HG03342 (cell line): Measurements from ENCODE around the gene GATA5.

Source experiments
- ATAC-seq: cut with Tn5 transposase; IDR thresholded peaks from one replicate; pipeline ENCODE4 v1.9.1; 2021; ENCODE audit warnings: mild to moderate bottlenecking, moderate library complexity; ENCODE audit not compliant: unreplicated experiment

The GATA5 gene

DNA sequence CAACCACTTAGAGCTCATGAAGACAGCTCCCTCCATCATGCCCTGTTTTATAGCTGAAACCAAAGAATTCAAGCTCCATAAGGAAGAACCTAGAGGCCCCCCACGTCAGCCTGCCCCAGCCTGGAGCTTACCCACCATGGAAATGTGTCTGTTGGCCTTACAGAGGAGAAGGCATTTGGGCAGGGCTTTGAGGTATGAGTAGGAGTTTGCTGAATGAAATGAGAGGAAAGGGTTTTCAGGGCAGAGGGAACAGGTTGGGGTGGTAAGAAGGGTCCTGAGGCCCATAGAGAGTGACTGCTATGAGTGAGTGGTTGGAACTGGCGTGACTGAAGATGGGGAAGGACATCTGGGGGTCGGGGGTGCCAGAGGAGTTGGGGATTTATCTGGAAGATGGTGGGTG lies 12.7 kb upstream of the GATA5 start:
- ATAC-seq = no peak

DNA sequence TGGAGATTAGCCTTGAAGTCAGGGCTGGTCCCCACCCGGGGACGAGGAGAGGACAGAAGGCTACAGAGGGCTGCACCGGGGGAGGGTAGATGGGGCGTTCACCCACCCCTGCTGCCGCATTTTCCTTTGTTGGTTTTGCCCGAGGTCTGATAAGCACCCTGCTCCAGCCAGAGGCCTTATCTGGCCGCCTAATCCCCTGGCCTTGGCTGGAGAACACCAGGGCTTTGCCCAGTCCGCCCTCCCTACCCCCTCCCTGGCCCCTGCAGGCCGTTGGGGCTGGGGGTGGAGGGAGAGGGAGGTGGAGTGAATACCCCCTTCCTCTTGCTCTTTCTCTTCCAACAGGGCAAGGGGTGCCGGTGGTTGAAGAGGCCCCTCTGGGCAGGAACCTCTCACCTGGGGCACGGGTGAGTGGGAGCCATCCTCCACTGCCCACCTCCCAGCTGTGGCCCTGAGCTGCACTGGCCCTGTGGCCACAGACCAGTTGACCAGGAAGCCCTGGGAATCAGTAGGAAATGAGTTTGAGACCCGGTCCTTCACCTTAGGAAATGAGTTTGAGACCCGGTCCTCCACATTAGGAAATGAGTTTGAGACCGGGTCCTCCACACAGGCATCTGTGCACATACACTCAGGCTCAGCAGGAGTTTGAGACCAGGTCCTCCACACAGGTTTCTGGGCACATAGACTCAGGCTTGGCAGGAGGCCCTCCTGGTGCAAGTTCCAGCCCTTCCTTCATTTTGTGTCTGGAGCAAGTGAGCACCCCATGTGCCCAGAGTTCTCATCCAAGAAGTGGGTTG lies 12.0 kb upstream of the GATA5 start:
- ATAC-seq = no peak

DNA sequence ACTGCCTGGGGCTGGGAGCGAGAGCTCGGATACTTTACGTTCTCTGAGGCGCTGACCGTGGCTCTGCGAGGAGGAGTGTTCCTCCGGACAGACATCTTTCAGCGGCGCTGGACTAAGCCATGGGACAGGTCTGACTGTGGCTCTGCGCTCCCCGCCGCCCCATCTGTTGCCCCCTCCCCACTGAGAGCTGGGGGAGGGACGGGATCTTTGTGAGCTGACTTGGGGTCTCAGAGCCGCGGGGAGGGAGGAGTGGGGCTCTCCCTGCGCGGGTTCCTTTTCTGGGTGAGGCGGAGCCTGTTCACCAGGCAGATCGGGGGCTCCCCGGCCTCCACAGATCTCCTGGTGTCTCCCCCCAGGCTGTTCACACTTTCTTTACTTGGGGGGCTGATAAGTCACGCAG lies 11.3 kb upstream of the GATA5 start:
- ATAC-seq = no peak

DNA sequence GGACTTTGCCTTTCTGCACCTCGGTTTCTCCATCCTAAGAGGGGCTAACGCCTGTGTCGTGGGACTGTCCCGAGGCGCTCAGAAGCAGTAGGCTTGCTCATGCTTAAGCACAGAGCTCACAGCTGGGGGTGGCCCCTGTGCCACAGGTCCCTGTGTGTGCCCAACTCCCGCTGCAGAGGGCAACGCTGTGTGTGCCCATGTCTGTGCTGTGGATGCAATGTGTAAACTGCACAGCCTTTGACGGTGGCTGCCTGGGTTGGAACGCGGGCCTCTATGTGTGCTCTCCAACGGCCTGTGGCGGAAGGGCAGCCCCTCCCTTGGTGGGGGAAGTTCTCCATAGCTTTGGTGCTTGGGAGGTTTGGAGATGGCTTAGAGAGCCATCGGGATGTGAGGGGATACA lies 10.7 kb upstream of the GATA5 start:
- ATAC-seq = no peak

DNA sequence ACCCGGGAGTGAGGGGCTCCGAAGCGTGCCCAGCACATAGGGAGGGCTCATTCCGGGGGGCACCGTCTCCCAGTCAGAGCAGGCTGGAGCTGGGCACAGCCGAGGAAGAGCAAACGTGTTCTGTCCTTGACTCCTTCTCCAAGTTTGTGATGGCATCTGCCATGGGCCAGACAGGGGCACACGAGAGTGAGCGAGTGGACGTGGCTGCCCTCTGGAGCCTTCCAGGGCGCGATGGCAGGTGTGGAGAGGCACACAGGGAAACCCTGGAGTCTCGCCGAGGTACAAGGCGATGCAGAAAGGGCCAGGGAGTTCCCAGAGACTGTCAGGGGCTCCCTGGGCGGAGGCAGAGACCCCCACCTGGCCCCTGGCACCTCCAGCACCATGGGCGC lies 9.9 kb upstream of the GATA5 start:
- ATAC-seq = no peak

DNA sequence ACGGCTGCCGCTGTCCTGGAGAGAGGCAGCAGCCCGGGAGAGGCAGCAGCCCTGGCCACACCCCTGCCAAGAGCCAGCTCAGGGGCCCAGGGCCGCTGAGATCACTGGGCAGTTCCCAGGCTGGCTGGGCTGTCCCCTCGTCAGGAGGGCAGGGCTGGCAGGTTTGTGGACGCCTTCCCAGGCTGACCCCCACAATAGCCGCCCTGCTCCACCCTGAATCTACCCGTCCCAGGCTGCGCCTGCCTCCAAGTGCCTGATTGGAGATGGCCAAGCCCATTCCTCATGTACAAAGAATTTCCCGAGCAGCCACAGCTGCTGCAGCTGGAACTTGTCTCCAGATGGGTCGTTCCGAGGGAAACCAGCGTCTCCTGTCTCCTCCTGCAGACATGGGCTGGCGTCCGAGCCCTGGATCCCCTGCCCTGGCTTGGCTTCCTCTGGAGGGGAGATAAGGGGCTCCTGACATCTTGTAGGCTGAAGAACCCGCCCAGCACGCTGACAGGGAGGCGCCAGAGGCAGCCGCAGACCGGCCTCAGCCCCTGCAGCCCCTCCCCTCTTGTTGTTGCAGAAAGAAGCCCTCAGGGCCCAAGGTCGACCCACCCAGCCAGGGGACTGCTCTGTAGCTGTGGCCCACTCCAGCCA lies 9.4 kb upstream of the GATA5 start:
- ATAC-seq = no peak

DNA sequence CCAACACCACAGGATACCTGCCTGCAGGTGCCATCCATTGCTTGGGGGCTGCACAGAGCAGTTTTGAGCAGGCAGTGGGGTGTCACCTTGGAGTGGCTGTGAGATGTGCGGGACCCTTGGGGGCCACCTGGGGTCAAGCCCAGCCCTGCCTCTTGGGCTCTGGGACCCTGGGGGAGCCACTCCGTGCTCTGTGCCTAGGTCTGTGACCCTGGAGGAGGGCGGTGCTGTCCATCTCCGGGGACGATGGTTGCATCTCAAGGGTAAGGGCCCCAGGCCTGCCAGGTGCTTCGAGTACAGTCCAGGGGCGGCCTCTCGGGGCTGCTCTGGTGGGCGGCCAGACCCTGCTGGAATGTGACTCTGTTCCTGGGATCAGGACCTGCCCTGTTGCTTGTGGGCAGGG lies 8.7 kb upstream of the GATA5 start:
- no peak for ATAC-seq

DNA sequence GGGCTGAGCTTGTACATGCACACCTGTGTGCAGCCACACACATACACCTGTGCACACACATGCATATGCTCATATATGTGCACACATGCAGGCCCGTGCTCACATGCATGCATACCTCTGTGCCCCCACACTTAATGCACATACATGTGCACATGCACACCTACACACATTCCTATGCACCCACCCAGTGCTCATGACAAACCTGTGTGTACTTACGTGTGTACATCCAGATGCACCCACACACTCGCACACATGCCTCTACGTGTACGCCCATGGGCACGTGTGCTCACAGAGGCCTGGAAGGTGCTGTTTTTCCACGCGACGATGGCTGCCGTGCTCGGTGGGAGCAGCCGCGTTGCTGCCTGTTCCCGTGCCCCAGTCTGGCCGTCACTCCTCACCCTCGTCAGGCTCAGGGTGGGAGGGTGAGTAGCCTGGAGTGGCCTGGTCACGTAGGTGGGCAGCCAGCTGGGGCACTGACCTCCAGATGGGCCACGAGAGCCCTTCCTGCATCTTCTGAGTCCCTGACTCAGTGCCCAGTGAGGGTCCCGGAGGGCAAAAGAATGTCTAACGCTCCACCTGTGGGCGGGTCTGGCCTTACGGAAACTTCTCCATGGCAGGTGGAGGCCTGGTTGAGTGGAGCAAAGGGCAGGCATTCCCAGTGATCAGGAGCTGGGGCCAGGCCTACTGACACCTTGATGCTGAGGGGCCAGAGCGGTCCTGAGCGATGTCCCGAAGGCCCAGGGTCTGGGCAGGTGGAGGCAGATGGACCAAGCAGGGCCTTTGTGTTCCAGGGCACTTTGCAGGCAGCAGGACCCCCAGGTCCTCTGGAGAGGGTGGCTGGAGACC lies 8.0 kb upstream of the GATA5 start:
- ATAC-seq = no peak

DNA sequence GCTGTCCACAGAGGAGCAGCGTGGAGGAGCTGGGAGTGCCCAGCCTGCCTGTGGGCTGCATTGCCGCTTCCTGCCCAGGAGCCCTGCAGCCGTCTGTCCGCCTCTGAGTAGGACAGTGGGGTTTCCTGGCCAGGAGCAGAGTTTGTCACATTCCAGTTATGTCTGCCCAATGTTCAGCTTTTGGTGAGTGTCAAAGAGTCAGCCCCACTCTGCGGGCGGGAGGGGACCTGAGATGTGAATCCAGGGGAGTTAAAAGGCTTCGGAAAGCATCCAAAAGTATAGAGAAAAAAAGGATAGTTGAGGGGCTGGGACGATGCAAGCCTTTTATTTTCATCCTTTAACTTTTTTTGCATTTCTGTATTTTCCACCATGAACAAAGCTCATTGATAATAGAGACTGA lies 7.2 kb upstream of the GATA5 start:
- ATAC-seq = no peak

DNA sequence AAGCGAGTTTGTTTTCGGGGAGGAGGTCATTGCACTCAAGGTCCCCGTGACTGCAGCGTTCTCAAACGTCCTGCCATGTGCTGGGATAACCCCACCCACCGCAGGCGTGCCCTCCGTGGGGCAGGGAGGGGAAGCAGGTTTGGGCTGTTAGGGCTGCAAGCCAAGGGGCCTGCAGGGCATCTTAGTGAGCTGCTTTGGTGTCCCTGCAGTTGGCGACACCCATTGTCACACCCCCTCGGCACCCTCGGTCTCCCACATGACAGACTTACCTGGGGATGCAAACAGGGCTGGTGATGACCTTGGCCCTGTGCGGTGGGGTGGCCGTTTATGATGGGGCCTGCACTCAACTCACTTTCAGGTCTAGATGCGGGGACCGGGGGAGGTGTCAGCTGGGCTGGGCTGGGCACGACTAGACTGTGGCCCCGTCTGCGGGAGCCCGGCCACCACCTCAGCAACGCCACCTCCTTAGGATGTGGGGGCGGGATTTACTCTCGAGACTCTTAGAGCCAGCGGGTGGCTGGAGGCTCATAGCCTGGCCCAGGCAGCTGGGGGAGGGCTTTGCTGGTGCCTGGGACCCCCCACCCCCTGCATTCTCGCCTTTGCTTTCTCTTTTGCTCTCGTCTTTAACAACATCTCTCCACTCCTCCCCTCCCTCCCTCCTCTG lies 6.5 kb upstream of the GATA5 start:
- ATAC-seq = no peak

DNA sequence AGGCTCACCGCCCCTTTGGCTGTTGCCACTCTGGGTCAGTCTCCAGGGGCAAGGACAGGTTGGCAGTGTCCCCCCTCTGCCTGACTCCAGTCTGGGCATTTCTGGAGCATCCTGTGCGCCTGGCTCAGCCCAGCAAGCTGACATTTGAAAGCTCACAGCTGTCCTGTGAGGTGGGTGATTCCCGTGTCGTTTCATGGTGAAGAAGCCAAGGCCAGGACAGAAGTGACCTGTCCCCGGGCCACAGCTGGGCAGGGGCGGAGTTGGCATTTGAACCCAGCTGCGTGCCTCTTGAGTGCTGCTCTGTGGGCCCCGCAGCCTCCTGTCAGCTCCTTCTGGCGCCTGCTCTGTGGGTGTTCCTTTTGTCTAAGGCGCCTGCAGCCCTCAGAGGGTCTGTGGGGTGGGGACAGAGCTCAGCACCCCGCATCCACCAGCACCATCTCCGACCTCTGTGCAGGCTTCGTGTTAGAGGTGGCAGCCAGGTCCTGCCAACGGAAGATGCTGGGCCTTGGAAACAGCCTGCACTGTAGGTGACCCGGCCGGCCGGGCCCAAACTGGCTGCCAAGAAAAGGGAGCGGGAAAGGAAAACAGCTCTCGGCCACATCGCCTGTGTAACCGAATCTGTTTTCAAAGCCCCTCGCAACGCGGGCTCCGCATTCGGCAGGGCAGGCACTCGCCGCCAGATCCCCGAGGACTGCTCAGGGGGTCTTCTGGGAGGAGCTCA lies 5.8 kb upstream of the GATA5 start:
- no peak for ATAC-seq

DNA sequence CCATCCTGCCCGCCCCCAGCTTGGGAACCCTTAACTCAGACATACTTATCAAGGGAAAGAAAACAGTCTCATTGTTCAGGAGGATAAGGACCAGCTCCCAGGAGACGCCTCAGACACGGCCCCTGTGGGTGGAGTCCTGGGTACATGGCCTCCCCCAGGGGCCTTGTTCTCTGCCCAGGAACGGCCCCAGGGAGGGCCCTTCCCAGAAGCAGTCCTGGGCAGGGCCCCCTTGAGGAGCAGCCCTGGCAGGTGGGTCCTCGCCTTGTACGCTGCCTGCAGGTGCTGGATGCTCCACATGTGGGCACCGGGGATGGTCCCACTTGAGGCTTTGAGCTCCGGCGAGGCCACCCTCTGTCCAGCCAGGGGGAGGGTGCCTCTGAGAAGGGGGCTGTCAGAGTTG lies 4.5 kb upstream of the GATA5 start:
- no peak for ATAC-seq

DNA sequence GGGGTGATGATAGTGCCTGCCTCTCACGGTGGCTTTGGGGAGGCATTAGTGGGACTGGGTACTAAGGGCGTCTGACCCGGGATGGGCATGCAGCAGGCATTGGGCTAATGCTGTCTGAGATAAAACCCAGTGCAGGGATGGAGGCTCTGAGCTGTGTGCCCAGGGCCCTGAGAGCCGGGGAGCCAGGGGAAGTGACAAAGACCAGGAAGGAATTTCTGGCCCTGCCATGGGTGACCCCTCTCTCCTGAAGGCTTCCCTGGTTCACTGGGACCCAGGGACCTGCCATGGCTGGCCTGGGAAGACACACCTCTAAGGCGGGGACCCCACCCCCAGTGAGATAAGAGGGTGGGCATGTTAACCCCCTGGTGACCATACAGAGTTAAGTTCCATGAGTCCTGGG lies 3.9 kb upstream of the GATA5 start:
- no peak for ATAC-seq

DNA sequence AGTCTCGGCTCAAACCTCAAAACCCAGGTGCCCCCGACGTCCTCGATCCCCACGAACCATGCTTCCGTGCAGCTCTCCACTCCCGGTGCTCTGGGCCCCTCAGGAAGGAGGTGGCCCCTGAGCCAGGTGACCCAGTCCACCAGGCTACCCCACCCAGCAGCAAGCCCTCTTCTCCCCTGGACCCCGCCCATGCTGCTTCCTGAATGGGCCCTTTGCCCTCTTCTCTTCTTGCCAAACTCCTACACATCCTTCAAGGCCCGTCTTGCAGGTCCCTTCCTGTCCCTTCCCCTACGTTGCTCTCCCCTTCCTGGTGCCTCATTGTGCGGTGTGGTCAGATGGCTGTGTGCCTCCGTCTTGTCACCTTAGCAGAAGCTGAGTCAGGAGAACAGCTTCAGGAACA lies 3.4 kb upstream of the GATA5 start:
- no peak for ATAC-seq

DNA sequence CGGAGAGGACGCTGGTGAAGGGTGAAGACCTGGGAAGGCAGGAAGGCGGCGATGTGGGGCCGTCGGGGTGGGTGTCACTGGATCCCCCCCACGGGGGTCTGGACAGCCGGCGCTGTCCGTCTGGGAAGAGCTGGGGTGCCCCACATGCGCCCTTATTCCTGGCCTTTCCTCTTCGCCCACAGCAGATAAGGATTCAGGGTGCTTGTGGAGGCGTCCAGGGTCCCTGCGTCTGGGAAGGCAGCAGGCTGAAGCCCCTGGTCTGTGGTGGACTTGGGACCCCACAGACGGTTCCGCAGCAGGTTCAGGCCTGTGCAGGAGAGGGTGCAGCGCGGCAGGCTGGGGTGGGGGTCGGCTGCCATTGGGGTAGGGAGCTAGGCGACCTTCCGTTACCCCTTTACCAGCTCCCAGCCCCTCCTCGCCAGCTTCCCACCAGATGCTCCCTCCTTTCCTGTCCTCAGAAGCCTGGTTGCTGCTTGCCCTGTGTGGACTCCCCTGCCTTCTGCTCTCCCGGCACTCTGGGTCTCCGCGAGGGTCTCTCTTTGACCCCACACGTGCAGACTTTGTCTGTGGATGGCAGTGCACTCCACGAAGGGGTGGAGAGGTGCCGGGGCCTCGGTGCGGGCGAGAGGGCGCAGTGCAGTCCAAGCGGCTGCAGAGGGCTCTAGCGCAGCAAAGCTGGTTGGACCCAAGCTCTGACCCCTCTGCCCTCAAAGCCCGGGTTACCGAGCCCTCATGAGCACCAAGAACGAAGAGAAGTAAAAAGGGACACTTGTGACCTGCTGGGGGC lies 2.1 kb upstream of the GATA5 start:
- ATAC-seq = no peak

DNA sequence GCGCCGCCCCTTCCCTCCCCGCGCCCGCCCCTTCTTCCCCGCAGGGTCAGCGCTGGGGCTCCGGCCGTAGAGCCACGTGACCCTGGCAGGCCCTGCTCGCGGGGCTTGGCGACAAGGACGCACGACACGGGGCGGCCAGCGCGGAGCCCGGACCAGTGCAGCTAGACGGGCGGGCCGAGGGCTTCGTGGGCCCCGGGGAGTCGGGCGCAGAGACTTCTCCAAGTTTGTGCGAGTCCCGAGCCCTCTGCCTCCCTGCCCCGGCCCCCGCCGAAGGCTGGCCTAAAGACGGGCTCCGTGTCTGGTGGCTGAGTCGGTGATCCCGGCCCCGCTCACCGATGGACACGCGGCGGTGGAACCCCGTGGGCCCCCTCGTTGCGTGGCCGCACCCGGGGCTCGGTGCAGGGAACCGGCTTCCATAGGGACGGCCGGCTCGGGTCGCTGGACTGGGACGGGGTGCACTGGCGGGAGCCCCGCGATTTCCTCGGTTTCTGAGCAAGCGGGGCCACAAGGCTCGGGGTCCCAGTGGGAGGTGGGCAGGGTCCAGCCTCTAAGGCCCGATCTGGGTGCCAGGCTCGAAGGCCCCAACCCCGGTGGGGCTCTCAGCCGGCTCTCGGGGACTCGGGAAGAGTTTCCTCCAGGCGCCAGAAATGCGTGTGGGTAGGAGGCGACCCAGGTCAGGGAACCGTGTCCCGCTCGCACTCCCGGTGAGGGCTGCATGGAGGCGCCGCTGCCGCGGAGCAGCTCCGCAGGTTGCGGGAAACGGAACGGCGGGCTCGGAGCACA lies 452 bp upstream of the GATA5 start:
- ATAC-seq = no peak

DNA sequence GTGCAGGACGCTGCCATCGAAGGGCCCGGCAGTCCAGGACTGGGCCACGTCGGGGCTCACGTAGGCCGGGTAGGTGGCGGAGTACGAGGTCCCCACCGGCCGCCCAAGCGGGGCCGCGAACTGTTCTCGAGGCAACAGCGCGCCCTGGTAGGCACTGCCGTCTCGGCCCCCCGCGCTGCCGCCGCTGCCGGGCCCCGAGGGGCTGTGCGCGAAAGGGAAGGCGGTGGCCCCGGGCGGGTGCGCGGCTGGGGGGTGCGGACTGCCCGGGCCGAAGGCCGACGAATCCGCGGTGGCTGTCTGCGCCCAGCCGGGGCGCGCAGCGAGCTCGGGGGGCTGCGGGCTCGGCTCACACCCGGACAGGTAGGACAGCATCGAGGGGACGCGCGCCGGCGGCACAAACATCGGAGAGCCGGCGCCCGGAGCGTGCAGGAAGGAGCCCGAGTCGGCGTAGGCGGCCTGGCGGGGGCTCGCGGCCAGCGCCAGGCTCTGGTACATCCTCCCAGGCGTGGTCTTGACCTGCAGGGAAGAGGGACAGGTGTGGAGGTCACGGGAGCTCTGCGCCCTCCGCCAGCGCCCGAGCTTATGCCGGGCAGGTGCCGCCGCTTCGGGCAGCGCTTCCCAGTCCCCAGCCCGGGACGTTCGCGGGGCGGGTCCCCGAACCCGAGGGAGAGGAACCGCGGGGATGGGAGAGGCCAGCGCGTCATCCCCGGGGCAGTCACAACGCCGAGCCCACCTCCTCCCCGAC lies 596 bp downstream of the GATA5 start:
- ATAC-seq = no peak

DNA sequence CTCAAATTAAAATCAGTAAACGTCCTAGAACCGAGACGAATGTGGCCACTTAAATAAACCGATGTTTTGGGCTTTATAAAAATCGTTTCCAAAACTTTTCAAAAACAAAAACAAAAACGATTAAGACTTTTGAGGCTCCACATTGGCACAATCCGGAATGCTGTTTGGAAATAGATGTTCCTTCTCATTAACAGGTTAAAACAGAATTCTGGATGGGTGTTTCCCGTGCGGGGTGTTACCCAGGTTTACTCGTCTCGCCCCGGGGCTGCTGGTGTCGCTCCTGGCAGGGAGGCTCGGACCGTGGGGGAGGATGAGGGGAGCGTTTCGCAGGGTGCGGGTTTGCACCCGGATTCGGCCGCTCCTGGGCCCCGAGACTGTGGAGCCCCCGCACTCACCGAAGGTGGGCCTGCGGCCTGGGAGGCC lies 1.2 kb downstream of the GATA5 start:
- no peak for ATAC-seq
